WTC11 (cell line): ENCODE data around the gene MYO16. TPM values are rescaled to one million over a fixed set of nuclear protein-coding genes. Genes with fewer than 3 reads are reported as not detected.

Experiments
- ATAC-seq: fragments of 200-7000 bp; cut with Tn5 transposase; 2 replicates; pipeline ENCODE4 v1.10.0; 2021; ENCODE audit warnings: mild to moderate bottlenecking, moderate library complexity
- CTCF ChIA-PET: fragments of 300-600 bp; sonication (Branson Sonifier 250); formaldehyde crosslinking; loops from one replicate; lab custom pipeline; 2021; ENCODE audit warnings: antibody characterized with exemption; lab: Charles Lee
- POLR2A ChIA-PET: fragments of 350-600 bp; sonication (Branson Sonifier 250); formaldehyde crosslinking; loops from one replicate; lab custom pipeline; 2021; ENCODE audit warnings: antibody characterized with exemption; lab: Charles Lee
- DNase-seq: peaks from one replicate; pipeline ENCODE4 v3.0.0; 2021; ENCODE audit warnings: low spot score
- H3K27ac Mint-ChIP-seq: 2 replicates; pipeline ENCODE4 v1.8.0; 2021; ENCODE audit warnings: mixed read lengths
- H3K27me3 Mint-ChIP-seq: 2 replicates; pipeline ENCODE4 v1.8.0; 2021; ENCODE audit warnings: low read depth, mild to moderate bottlenecking, moderate library complexity, mixed read lengths
- H3K36me3 Mint-ChIP-seq: 2 replicates; pipeline ENCODE4 v1.8.0; 2021; ENCODE audit warnings: mixed read lengths
- H3K4me1 Mint-ChIP-seq: 2 replicates; pipeline ENCODE4 v1.8.0; 2022; ENCODE audit warnings: mixed read lengths
- H3K4me3 Mint-ChIP-seq: 2 replicates; pipeline ENCODE4 v1.8.0; 2021; ENCODE audit warnings: mild to moderate bottlenecking, moderate library complexity, mixed read lengths
- H3K9me3 Mint-ChIP-seq: 2 replicates; pipeline ENCODE4 v1.8.0; 2021; ENCODE audit warnings: mixed read lengths
- AR ChIP-seq: fragments of 250-450 bp; sonication (Bioruptor Pico); IDR thresholded peaks from 2 replicates; pipeline ENCODE4 v1.9.0; 2021; ENCODE audit warnings: mild to moderate bottlenecking
- ATF2 ChIP-seq: sonication (generic); formaldehyde crosslinking; IDR thresholded peaks from 2 replicates; pipeline ENCODE4 v1.8.1; 2022; ENCODE audit warnings: low read depth, missing genetic modification reagents, borderline replicate concordance
- CTCF ChIP-seq: fragments of 200-600 bp; IDR thresholded peaks from 2 replicates; pipeline ENCODE4 v1.8.0; 2022; ENCODE audit warnings: antibody characterized with exemption
- ESRRA ChIP-seq: sonication (generic); formaldehyde crosslinking; IDR thresholded peaks from 2 replicates; pipeline ENCODE4 v1.8.1; 2022; ENCODE audit warnings: mild to moderate bottlenecking, missing genetic modification reagents, borderline replicate concordance
- ETV6 ChIP-seq: sonication (generic); formaldehyde crosslinking; IDR thresholded peaks from 2 replicates; pipeline ENCODE4 v1.8.1; 2022; ENCODE audit warnings: mild to moderate bottlenecking, missing genetic modification reagents
- FOXJ3 ChIP-seq: sonication (generic); formaldehyde crosslinking; IDR thresholded peaks from 2 replicates; pipeline ENCODE4 v1.9.0; 2021; ENCODE audit warnings: missing genetic modification reagents, mild to moderate bottlenecking, borderline replicate concordance
- FOXP1 ChIP-seq: sonication (generic); formaldehyde crosslinking; IDR thresholded peaks from 2 replicates; pipeline ENCODE4 v1.8.0; 2022; ENCODE audit warnings: missing genetic modification reagents, mild to moderate bottlenecking, moderate library complexity, borderline replicate concordance
- HMGA2 ChIP-seq: fragments of 250-450 bp; sonication (Bioruptor Pico); IDR thresholded peaks from 2 replicates; pipeline ENCODE4 v1.4.0; 2021; ENCODE audit warnings: mild to moderate bottlenecking, moderate library complexity
- IRF1 ChIP-seq: sonication (generic); formaldehyde crosslinking; IDR thresholded peaks from 2 replicates; pipeline ENCODE4 v1.8.0; 2023; ENCODE audit warnings: missing genetic modification reagents
- IRF2 ChIP-seq: sonication (generic); formaldehyde crosslinking; IDR thresholded peaks from 2 replicates; pipeline ENCODE4 v1.8.0; 2022; ENCODE audit warnings: low read depth, missing genetic modification reagents, borderline replicate concordance
- JAZF1 ChIP-seq: fragments of 250-450 bp; sonication (Bioruptor Pico); IDR thresholded peaks from 2 replicates; pipeline ENCODE4 v1.9.0; 2021; ENCODE audit warnings: moderate library complexity, mild to moderate bottlenecking, inconsistent platforms
- KAT7 ChIP-seq: sonication (generic); formaldehyde crosslinking; IDR thresholded peaks from 2 replicates; pipeline ENCODE4 v1.8.1; 2023; ENCODE audit warnings: missing genetic modification reagents, mild to moderate bottlenecking, borderline replicate concordance
- NR1H2 ChIP-seq: sonication (generic); formaldehyde crosslinking; IDR thresholded peaks from 2 replicates; pipeline ENCODE4 v1.9.0; 2021; ENCODE audit warnings: mild to moderate bottlenecking, moderate library complexity, missing genetic modification reagents
- NR2C2 ChIP-seq: sonication (generic); formaldehyde crosslinking; IDR thresholded peaks from 2 replicates; pipeline ENCODE4 v1.8.0; 2022; ENCODE audit warnings: mild to moderate bottlenecking, missing genetic modification reagents
- NR3C1 ChIP-seq: sonication (generic); formaldehyde crosslinking; conservative IDR thresholded peaks from 2 replicates; pipeline ENCODE4 v1.8.1; 2023; ENCODE audit warnings: low read depth, mild to moderate bottlenecking, missing genetic modification reagents
- PRRX2 ChIP-seq: fragments of 250-450 bp; sonication (Bioruptor Pico); IDR thresholded peaks from 2 replicates; pipeline ENCODE4 v1.8.0; 2021; ENCODE audit warnings: mild to moderate bottlenecking
- SMAD3 ChIP-seq: sonication (generic); formaldehyde crosslinking; IDR thresholded peaks from 2 replicates; pipeline ENCODE4 v1.8.0; 2022; ENCODE audit warnings: missing genetic modification reagents, mild to moderate bottlenecking, borderline replicate concordance
- SP1 ChIP-seq: sonication (generic); formaldehyde crosslinking; conservative IDR thresholded peaks from 2 replicates; pipeline ENCODE4 v1.8.1; 2022; ENCODE audit warnings: missing genetic modification reagents
- TEAD4 ChIP-seq: sonication (generic); formaldehyde crosslinking; IDR thresholded peaks from 2 replicates; pipeline ENCODE4 v1.8.0; 2022; ENCODE audit warnings: mild to moderate bottlenecking, missing genetic modification reagents
- USF1 ChIP-seq: sonication (generic); formaldehyde crosslinking; IDR thresholded peaks from 2 replicates; pipeline ENCODE4 v1.8.0; 2022; ENCODE audit warnings: mild to moderate bottlenecking, missing genetic modification reagents
- USF2 ChIP-seq: sonication (generic); formaldehyde crosslinking; IDR thresholded peaks from 2 replicates; pipeline ENCODE4 v1.8.1; 2023; ENCODE audit warnings: mild to moderate bottlenecking, missing genetic modification reagents, moderate library complexity
- ZNF121 ChIP-seq: sonication (generic); formaldehyde crosslinking; IDR thresholded peaks from 2 replicates; pipeline ENCODE4 v1.8.0; 2023; ENCODE audit warnings: missing genetic modification reagents
- ZNF232 ChIP-seq: sonication (generic); formaldehyde crosslinking; IDR thresholded peaks from 2 replicates; pipeline ENCODE4 v1.8.0; 2022; ENCODE audit warnings: mild to moderate bottlenecking, missing genetic modification reagents
- ZNF263 ChIP-seq: sonication (generic); formaldehyde crosslinking; IDR thresholded peaks from 2 replicates; pipeline ENCODE4 v1.8.1; 2022; ENCODE audit warnings: low read depth, mild to moderate bottlenecking, moderate library complexity, missing genetic modification reagents
- ZSCAN18 ChIP-seq: fragments of 250-450 bp; sonication (Bioruptor Pico); IDR thresholded peaks from 2 replicates; pipeline ENCODE4 v2.1.2; 2022; ENCODE audit warnings: mild to moderate bottlenecking, moderate library complexity
- total RNA-seq: library from RNA; stranded (reverse); gene quantifications from 3 replicates; pipeline ENCODE4 v1.2.3, GENCODE V29; 2021

Gene MYO16
- total RNA-seq, 1 experiment from 2014 or later = 0.09 TPM

- no peak for ATAC-seq
- POLR2A ChIA-PET = no interaction called here
- DNase-seq = no peak
- CTCF ChIA-PET = no interaction called here
- no peaks in the 10 kb centered on the region for H3K9me3 Mint-ChIP-seq
- H3K27me3 Mint-ChIP-seq = no peaks in the 10 kb centered on the region
- no peaks in the 10 kb centered on the region for H3K4me1 Mint-ChIP-seq
- TF ChIP-seq JAZF1 (CRISPR knock-in tag) (no peak), IRF2 (CRISPR knock-in tag) (no peak), ETV6 (no peak), ATF2 (CRISPR knock-in tag) (no peak), ESRRA (no peak)
- H3K4me3 Mint-ChIP-seq = no peak overlapping the region
- no peaks in the 10 kb centered on the region for H3K36me3 Mint-ChIP-seq
- no peak overlapping the region for H3K27ac Mint-ChIP-seq
These were observed 485.6 kb downstream of the MYO16 start for GRCh38 chr13:109114991-109115390.

- Mint-ChIP-seq H3K27me3 (no peaks in the 10 kb centered on the region), H3K36me3 (no peaks in the 10 kb centered on the region), H3K4me1 (no peaks in the 10 kb centered on the region), H3K9me3 (no peaks in the 10 kb centered on the region), H3K27ac (no peak overlapping the region), H3K4me3 (no peak overlapping the region)
- TF ChIP-seq HMGA2 (CRISPR knock-in tag) = no peak
- TF ChIP-seq USF2 = no peak
- TF ChIP-seq ZNF121 (CRISPR knock-in tag) = no peak
- TF ChIP-seq FOXP1 (CRISPR knock-in tag) = no peak
- no peak for TF ChIP-seq KAT7
- TF ChIP-seq USF1 (CRISPR knock-in tag) = no peak
- no peak for TF ChIP-seq NR2C2 (CRISPR knock-in tag)
- TF ChIP-seq SMAD3 (CRISPR knock-in tag) = no peak
- no peak for ATAC-seq
- ChIA-PET POLR2A (no interaction called here), CTCF (no interaction called here)
- DNase-seq = no peak
These were observed 489.1 kb downstream of the MYO16 start for GRCh38 chr13:109118521-109118920.

- no peak for ATAC-seq
- DNase-seq = no peak
- POLR2A ChIA-PET = no interaction called here
- no peaks in the 10 kb centered on the region for H3K36me3 Mint-ChIP-seq
- H3K4me3 Mint-ChIP-seq = no peak overlapping the region
- CTCF ChIA-PET = no interaction called here
- H3K27ac Mint-ChIP-seq = no peak overlapping the region
- H3K4me1 Mint-ChIP-seq = peaks cover 6% of the 10 kb centered on the region
- no peaks in the 10 kb centered on the region for H3K9me3 Mint-ChIP-seq
- no peaks in the 10 kb centered on the region for H3K27me3 Mint-ChIP-seq
- TF ChIP-seq PRRX2 (CRISPR knock-in tag) (no peak), AR (CRISPR knock-in tag) (no peak), CTCF (no peak), ZNF232 (CRISPR knock-in tag) (no peak), NR3C1 (CRISPR knock-in tag) (no peak), TEAD4 (CRISPR knock-in tag) (no peak), FOXJ3 (CRISPR knock-in tag) (no peak), ZNF263 (CRISPR knock-in tag) (no peak), ZSCAN18 (CRISPR knock-in tag) (no peak), NR1H2 (CRISPR knock-in tag) (no peak), SP1 (no peak), IRF1 (no peak)
These were observed 490.5 kb downstream of the MYO16 start for GRCh38 chr13:109119896-109120295.
